Liver (tissue), 3 donors: ENCODE measurements around the gene GUCY2D.

Experiments used
- CTCF ChIP-seq: fragments of 150-350 bp; IDR thresholded peaks from 2 replicates; pipeline ENCODE4 v1.5.1; 2017; ENCODE audit warnings: improper control_type of control experiment, low read depth, low read length; ENCODE audit not compliant: missing input control
- FOXA1 ChIP-seq: IDR thresholded peaks from 2 replicates; pipeline ENCODE4 v1.6.1; 2016; ENCODE audit warnings: antibody characterized with exemption
- GABPA ChIP-seq, 2 donors: IDR thresholded peaks in 1 of 2; conservative IDR thresholded peaks in 1 of 2; 2 replicates each; pipeline ENCODE4 v1.6.1; 2016; ENCODE audit warnings: antibody characterized with exemption in 2 of 2, mild to moderate bottlenecking in 1 of 2, moderate library complexity in 1 of 2
- HNF4G ChIP-seq: IDR thresholded peaks from 2 replicates; pipeline ENCODE4 v1.6.1; 2016; ENCODE audit warnings: antibody characterized with exemption
- JUND ChIP-seq, 2 donors: IDR thresholded peaks; 2 replicates each; pipeline ENCODE4 v1.6.1; 2016; ENCODE audit warnings: antibody characterized with exemption in 2 of 2
- MAX ChIP-seq: IDR thresholded peaks from 2 replicates; pipeline ENCODE4 v1.6.1; 2016; ENCODE audit warnings: antibody characterized with exemption
- NR2F2 ChIP-seq: IDR thresholded peaks from 2 replicates; pipeline ENCODE4 v1.6.1; 2016; ENCODE audit warnings: antibody characterized with exemption
- RAD21 ChIP-seq, 2 donors: IDR thresholded peaks; 2 replicates each; pipeline ENCODE4 v1.6.1; 2016; ENCODE audit warnings: antibody characterized with exemption in 2 of 2, mild to moderate bottlenecking in 2 of 2
- RXRA ChIP-seq, 2 donors: IDR thresholded peaks; 2 replicates each; pipeline ENCODE4 v1.6.1; 2017 to 2018; ENCODE audit warnings: antibody characterized with exemption in 2 of 2, mild to moderate bottlenecking in 1 of 2
- SP1 ChIP-seq: IDR thresholded peaks from 2 replicates; pipeline ENCODE4 v1.6.1; 2018; ENCODE audit warnings: antibody characterized with exemption, mild to moderate bottlenecking
- TAF1 ChIP-seq: conservative IDR thresholded peaks from 2 replicates; pipeline ENCODE4 v1.6.1; 2016; ENCODE audit warnings: antibody characterized with exemption, mild to moderate bottlenecking
- YY1 ChIP-seq: IDR thresholded peaks from 2 replicates; pipeline ENCODE4 v1.6.1; 2016; ENCODE audit warnings: antibody characterized with exemption, mild to moderate bottlenecking
- ZBTB33 ChIP-seq: IDR thresholded peaks from 2 replicates; pipeline ENCODE4 v1.6.1; 2016; ENCODE audit warnings: antibody characterized with exemption
- donor health status: healthy.
- donor health status: healthy.

GRCh38 chr17:8046929-8047768, 44.7 kb downstream of the GUCY2D start:
- TF ChIP-seq CTCF (no peak), RXRA (IDR thresholded peaks at IDR 0.05) (no peak), ZBTB33 (no peak), JUND (IDR thresholded peaks at IDR 0.05) (no peak), SP1 (no peak), HNF4G (no peak), FOXA1 (no peak), NR2F2 (no peak), RAD21 (IDR thresholded peaks at IDR 0.05) (no peak), TAF1 (no peak), MAX (no peak), GABPA (IDR thresholded peaks at IDR 0.05 in 1 of 2, conservative IDR thresholded peaks at IDR 0.05 in 1 of 2) (no peak), YY1 (no peak)
